GM13977 (cell line): ENCODE results near the gene BHLHE41.

Experiments used
- DNase-seq: peaks from one replicate; pipeline ENCODE4 v3.0.0; 2012; ENCODE audit warnings: low spot score
- CTCF ChIP-seq: IDR thresholded peaks from 2 replicates; pipeline ENCODE4 v1.5.1; 2012; ENCODE audit warnings: mild to moderate bottlenecking, control low read depth; ENCODE audit not compliant: insufficient read depth; ENCODE audit errors: extremely low read depth, missing control alignments
- in situ Hi-C: fragments of 300-500 bp; cut with MboI; formaldehyde crosslinking; loops from one replicate; pipeline ENCODE4 v1.12.0; 2022; ENCODE audit warnings: low sequenced_read_pairs, low pct_unique_long_range_greater_than_20kb, mixed read lengths, inconsistent platforms; ENCODE audit not compliant: unreplicated experiment

BHLHE41 gene

GRCh38 chr12:26124446-26125399 is at the start of gene BHLHE41:
TSS of gene BHLHE41 (minus strand) at chr12:26125037. CDS start at chr12:26124779, 258 bp downstream.
- TF ChIP-seq CTCF: no peak
- DNase-seq: peak; percentile 47
- in situ Hi-C loops: no loop called here

GRCh38 chr12:26172946-26173552 is 48.2 kb upstream of the BHLHE41 start:
- TF ChIP-seq CTCF: no peak
- no peak for DNase-seq
- in situ Hi-C loops: no loop called here

- no peak for DNase-seq
- in situ Hi-C loops: no loop called here
- no peak for TF ChIP-seq CTCF
Observed at GRCh38 chr12:26172539-26172938, 47.7 kb upstream of the BHLHE41 start.

- in situ Hi-C loops: no loop called here
- DNase-seq: no peak
- TF ChIP-seq CTCF: no peak
Observed at GRCh38 chr12:26172013-26172412, 47.2 kb upstream of the BHLHE41 start.

- no peak for DNase-seq
- no peak for TF ChIP-seq CTCF
- in situ Hi-C loops: no loop called here
Observed at GRCh38 chr12:26164118-26164517, 39.3 kb upstream of the BHLHE41 start.

- in situ Hi-C loops: no loop called here
- DNase-seq: peak; percentile 31
- TF ChIP-seq CTCF: no peak
Observed at GRCh38 chr12:26162905-26163304, 38.1 kb upstream of the BHLHE41 start.
